ENCODE data around the gene MAP3K20.
"Not testable (repeated sequence)": the region's sequence is repeated elsewhere in the genome, so short reads cannot be mapped to it uniquely, and the experiment has no call there.

The MAP3K20 gene

DNA sequence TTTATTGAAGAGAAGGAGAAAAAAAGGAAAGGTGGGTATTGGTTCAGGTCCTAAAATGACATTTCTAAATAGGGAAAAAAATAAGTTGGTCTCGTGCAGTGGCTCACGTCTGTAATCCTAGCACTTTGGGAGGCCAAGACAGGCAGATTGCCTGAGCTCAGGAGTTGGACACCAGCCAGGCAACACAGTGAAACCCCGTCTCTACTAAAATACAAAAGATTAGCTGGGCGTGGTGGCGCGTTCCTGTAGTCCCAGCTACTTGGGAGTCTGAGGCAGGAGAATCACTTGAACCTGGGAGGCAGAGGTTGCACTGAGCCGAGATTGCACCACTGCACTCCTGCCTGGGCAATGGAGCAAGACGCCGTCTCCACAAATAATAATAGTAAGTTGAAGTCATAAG lies 131.5 kb downstream of the MAP3K20 start:
- DNase-seq: not testable (repeated sequence)

- peak; percentile 22 for DNase-seq
These were observed 134.9 kb downstream of the MAP3K20 start for GRCh38 chr2:173210270-173211196.

- DNase-seq: no peak
These were observed 137.5 kb downstream of the MAP3K20 start for GRCh38 chr2:173213181-173213580.

GRCh38 chr2:173214213-173214612 lies 138.6 kb downstream of the MAP3K20 start:
- no peak for DNase-seq

DNA sequence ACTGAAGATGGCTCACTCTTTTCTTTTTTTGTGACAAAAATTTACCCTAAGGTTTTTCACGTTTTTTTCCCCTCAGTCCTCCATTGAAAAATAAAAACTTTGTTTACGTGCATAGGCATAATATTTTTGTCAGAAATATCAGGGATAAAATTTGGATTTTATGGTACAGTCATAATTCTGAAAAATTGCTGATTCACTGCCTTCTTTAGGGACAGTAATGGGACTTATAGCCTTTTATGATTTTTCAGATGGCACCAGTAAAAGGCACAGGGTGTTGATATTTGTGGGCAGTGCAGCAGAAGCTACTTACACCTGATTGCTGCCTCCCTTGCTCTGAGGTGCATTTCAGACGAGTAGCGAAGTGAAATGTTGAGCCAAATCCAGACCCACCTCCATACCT lies 139.7 kb downstream of the MAP3K20 start:
- DNase-seq: no peak

DNA sequence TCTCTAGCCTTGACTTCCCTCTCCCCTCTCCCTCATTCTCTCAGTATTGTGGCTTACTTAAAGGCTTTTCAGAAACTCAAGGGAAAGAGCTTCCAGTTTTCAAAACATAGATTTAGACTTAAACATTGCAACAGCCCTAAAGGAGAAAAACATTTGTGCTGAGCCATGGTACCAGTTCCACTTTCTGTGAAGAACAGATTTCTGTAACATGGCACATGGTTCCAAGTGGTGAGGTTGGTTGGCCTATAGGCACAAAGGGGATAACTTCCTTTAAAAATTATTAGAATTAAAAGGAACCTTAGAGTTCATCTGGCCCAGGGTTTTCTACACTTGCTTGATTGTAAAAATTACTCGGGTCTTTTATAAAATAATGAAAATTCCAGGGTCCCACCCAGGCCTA lies 140.4 kb downstream of the MAP3K20 start:
- DNase-seq: no peak

DNA sequence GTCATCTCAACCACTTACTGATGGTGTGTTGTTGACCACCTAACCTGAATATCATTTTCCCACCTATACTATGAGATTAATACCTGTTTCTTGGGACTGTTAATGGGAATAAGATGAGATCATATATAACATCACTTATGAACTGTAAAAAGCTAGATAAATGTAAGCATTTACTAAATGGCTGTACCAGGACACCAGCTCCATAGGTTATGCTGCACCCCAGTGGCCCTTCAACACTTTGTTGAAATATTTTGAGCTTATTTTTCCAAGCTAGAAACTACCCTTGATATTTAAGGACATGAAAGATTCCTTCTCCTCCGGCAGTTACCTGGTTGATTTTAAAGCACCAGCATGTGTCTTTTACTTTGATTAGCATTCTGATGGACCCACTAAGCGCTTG lies 141.0 kb downstream of the MAP3K20 start:
- DNase-seq: no peak

- DNase-seq: no peak
These were observed 141.6 kb downstream of the MAP3K20 start for GRCh38 chr2:173217116-173217840.

DNA sequence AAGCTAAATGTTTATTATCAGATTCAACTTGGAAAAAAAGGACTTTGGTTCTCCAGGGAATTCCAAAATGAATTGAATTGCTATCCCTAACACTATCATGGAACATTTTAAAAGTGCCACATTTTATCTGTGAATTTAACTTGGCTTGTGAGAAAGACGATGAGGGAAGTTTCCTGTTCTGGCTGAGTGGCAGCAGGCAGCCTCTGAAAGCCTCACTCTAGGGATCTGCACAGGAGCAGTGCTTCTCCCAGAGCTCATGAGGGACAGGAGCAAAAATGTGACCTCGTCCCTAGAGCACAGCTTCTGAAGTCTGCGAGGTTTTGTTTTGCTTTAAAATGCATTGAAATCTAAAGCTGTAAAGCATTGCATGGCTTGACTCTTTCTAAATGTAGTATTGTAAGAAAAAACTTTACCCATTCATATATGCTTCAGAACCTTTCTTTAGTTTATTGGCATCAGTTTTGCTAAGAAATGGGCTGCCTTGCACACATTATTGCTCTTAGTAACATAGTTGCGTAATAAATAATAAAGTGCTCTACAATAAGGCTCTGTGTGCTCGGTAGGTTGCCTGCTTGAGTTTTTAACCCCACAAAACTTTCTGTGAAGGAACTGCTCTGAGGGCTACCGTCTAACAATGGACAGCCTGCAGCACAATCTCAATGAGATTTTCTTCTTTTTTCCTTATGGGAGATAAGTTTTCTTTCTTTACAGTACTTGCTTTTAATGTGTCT lies 142.8 kb downstream of the MAP3K20 start:
- no peak for DNase-seq

GRCh38 chr2:173221132-173221695 lies 145.6 kb downstream of the MAP3K20 start:
- DNase-seq: no peak

DNA sequence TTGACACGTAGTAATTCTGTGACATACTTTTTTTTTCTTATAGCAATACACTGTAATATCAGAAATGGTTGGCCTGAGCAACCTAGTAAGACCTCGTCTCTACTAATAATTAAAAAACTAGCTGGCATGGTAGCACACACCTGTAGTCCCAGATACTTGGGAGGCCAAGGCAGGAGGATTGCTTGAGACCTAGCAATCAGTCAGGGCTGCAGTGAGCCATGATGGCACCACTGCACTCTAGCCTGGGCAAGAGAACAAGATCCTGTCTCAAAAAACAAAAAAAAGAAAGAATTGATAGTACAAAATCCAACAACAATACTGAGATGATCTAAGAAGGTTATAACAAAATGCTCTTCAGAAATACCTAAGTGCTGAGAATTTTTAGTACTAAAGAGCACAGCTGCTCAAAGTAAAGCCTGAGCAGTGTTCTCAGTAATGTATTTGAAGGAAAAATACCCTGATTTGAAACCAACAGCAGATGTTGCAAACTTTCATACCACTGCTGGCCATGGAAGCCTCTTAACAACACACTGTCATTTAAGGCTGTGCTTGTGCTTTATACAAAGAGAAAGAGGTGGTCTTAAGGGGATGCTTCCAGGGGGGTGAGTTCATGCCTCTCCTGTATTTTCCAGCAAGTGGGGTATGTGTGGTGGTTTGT lies 146.4 kb downstream of the MAP3K20 start:
- DNase-seq: no peak

DNA sequence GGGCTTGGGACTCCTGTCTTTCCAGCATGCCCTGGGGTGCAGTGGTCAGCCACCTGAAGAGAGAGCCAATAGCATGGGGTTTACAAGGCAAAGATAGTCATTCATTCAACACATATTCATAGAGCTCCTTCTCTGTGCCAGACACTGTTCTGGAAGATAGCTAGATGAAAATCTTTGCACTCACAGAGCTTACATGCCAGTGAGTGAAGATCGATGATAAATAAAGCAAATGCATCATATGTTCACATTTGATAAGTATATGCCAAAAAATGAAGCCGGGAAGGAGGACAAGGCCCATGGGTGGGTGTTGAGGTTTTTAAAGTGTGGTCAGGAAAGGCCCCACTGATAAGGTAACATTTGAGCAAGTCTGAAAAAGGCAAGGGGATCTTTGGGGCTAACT lies 148.2 kb downstream of the MAP3K20 start:
- no peak for DNase-seq

- DNase-seq: no peak
These were observed 151.5 kb downstream of the MAP3K20 start for GRCh38 chr2:173226899-173227698.

DNA sequence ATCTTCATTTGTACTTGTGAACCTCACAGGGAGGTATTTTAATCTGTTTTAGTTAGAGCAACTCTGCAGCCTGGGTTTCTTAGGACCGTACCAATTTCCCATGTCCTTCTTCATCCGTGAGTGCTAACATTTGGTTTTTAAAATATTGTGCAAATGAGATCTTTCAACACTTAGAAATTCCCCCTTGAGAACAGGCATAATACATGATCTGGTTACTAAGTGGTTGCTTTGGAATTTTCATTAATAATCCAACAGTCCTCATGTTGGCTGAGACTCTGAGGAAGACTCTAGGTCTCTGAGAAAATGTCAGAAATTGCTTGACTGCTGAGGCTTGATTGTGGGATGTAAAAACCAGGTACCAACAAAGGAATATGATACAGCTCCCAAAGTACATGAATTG lies 153.4 kb downstream of the MAP3K20 start:
- DNase-seq: no peak

DNA sequence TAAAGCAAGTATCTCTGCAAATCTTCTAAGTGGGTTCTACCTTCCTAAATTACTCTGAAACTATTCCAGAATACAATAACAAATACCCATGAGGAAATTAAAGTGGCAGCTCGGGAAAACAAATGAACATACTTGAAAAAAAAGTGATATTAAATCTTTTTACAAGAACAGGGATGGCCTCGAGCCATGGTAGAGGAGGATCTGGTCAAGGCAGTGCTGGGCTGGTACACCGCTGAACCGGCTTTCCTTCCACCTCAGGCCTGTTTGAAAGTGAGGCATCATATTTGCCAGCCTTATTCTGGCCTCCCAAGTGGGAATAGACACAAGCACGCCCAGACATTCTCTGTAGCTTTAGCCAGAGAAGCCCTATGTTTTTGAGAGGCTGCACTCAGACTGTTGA lies 154.5 kb downstream of the MAP3K20 start:
- DNase-seq: no peak

DNA sequence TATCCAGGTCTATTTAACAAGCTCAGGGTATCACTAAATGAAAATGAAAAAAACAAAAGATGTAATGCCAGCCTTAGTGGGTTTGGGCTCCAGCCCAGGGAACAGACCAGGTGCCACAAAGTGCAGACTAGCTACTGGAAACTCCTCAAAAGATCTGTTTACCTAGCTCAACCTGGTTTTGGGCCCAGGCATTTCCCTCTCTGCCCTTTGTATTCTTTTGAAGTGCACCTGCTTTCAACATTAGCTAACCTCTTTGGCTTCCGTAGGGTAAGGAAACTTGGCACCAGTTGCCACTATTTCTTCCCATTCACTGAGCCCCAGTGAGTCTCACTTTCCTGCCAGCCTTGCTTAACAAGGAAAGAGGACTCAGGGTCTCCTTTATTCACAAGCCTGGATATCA lies 155.4 kb downstream of the MAP3K20 start:
- DNase-seq: peak; percentile 1

- no peak for DNase-seq
These were observed 155.8 kb downstream of the MAP3K20 start for GRCh38 chr2:173231465-173231864.

- DNase-seq: no peak
These were observed 157.5 kb downstream of the MAP3K20 start for GRCh38 chr2:173232956-173233744.

- DNase-seq: no peak
These were observed 160.5 kb downstream of the MAP3K20 start for GRCh38 chr2:173235947-173236803.

DNA sequence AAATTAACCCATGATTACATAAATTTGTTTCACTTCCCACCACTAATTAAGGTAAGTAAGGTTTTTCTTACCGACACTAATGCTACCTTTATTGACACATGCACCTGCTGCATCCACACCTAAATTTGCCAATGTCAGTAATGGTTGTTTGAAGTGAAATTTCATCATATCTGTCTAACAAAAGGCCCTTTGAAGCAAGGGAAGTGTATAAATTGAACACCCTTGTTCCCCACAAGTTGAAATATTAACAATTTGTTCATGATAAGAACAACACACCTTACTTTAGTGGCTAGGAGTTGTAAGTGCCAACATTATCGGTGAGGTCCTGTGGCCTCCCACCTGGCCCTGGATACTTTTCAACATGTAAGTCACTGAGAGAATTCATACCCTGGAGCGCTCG lies 162.7 kb downstream of the MAP3K20 start:
- no peak for DNase-seq
